HG02623 (cell line): ENCODE data around the gene FIS1.
"Not testable (repeated sequence)": the region's sequence is repeated elsewhere in the genome, so short reads cannot be mapped to it uniquely, and the experiment has no call there.

Experiments used
- ATAC-seq: cut with Tn5 transposase; IDR thresholded peaks from one replicate; pipeline ENCODE4 v1.9.1; 2021; ENCODE audit warnings: moderate library complexity; ENCODE audit not compliant: unreplicated experiment

Gene FIS1

DNA sequence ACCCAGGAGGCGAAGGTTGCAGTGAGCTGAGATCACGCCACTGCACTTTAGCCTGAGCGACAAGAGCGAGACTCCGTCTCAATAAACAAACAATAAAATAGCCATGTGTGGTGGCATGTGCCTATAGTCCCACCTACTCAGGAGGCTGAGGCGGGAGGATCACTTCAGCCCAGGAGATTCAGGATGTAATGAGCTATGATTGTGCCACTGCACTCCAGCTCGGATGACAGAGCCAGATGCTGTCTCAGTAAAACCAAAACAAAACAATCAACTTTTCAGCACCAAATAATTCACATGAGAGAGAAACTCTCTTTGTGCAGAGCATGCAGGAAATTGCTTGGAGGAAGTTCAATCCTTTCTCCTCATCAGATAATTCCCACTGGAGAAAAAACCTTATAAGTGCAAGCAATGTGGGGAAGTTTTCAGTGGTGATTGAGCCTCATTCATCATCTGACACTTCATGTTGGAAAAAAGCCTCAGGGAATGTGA lies 13.4 kb upstream of the FIS1 start:
- no peak for ATAC-seq

DNA sequence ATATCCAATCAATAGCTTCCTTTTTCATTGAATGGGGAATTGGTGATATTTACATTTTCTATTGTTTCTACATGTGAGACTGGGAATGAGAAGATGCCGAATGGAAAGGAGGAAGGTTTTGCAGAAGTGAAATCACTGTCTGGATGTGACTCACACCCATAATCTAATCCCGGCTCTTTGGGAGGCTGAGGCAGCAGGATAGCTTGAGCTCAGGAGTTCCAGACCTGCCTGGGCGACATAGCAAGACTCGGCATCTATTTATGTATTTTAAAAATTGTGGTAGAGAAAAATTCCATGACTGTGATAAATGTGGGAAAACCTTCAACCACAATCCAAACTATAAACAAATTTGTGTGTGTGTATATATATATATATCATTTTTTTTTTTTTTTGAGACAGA lies 10.9 kb upstream of the FIS1 start:
- no peak for ATAC-seq

DNA sequence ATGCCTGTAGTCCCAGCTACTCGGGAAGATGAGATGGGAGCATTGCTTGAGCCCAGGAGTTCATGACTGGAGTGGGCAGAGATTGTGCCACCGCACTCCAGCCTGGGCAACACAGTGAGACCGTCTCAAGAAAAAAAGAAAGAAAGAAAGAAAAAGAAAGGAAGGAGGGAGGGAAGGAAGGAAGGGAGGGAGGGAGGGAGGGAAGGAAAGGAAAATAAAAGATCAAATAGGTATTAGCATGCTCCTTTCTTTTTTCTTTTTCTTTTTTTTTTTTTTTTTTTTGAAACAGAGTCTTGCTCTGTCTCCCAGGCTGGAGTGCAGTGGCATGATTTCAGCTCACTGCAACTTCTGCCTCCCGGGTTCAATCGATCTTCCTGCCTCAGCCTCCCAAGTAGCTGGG lies 8.3 kb upstream of the FIS1 start:
- ATAC-seq: not testable (repeated sequence)

DNA sequence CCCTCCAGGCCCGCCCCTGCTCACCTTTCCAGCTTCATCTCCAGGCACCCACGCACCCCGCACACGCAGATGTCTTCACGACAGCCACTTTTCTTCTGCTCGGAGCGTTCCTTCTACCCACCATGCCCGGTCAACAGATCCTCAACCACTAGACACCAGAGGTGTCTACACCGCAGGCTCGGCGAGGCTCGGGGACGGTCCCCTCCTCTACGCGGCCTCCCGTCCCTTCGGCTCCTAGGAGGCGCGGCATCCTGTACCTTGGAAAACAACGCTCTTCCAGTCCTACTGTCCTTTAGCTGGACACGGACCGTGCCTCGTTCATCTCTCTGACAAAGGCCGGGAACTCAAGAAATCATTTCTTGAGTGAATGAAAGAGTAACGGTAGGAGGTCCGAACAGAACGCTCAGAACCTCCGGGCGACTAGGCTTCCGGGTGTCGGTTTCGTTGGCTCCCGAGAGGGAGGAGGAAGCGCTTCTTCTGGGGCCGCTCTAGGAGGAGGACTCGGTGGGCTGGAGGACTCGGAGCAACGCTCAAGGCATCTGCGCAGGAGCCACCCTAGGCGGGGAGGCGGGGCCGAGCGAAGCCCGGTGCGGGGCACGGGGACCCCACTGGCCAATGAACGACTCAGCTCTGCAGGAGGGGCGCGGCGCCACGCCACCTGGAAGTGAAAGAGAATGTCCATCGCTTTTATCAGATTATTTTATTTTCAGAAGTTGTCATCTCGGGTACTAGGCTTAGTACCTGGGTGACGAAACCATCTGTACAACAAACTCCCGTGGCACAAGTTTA lies 7.2 kb upstream of the FIS1 start:
- ATAC-seq: peak; percentile 96

DNA sequence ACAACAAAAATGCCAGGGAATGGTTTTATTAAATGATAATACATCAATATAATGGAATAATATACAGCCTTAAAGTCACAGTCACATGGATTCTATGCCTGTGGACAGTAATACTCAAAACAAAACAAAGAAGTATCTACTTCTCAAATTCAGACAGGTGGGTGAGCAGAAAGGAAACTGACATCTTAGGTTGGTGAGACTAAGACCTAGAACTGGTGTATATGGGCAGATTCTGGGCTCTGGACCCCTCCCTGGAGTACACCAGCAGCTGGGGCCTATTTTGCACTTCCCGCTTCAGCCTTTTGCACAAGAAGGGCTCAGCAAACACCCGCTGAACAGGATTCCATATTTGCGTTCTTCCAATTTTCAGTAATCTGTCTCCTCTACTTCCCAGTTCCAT lies 5.4 kb upstream of the FIS1 start:
- ATAC-seq: no peak

DNA sequence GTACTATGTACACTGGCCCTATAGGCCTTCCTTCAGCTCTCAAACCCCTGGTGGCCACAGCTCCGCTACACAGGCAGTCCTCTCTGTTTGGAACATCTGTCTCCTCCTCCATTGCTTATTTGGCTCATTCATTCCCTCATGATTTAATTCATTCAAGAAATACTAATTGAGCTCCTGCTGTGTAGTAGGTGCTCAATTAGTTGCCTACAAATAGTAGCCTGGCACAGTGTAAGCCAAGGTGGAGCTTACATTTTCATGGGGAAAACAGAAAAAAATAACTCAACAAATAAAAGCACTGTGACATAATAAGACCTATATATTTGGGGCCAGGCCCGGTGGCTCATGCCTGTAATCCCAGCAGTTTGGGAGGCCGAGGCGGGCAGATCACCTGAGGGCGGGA lies 3.4 kb upstream of the FIS1 start:
- no peak for ATAC-seq

DNA sequence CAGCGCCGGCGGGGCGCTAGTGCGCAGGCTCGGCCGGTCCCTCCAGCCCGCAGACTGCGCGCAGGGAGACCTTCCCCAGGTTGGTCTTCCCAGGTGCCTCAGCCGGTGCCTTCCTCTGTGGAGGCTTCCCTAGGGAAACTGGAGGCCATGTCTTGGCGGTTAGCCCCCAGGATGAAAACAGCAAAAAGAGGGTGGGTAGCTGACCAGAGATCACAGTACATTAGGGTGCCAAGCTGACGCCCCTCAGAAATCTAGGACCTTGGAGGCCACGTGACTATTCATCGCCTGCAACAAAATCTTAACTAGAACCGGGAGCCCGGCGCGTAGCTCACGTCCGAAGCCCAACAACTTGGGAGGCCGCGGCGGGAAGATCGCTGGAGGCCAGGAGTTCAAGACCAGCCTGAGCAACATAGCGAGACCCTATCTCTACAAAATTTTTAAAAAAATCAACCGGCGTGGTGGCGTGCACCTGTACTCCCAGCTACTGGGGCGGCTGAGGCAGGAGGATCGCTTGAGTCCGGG lies 327 bp upstream of the FIS1 start:
- ATAC-seq: no peak

DNA sequence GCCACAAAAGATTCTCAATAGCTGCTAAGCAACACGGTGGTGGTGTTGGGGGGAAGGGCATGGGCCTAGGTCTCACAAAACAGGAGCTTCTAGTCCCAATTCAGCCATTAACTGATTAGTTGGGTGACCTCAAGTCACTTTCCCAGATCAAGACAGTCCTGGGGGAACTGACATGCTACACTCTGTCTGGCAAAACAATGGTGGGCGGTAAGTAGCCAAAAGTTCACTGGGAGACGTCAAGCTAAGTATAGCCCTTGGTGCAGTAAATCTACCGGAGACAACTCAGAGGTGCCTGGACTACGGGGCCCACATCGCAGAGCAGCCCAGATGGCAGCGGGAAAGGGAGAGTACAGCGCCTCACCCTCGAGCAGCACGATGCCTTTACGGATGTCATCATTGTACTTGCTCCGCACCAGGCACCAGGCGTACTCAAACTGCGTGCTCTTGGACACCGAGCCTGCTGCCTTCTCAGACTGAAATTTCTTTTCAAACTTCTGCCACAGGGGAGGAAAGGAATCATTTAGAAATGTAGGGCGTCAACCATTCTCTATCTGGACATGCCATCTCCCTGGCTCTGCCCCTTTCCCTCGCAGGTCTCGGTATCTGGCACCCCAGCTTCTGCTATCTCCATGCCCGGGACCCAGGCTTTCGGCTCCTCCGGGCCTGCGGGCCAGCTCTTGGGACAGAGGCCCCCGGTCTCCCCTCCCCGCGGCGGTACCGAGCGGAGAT lies 1.1 kb downstream of the FIS1 start:
- ATAC-seq: no peak

DNA sequence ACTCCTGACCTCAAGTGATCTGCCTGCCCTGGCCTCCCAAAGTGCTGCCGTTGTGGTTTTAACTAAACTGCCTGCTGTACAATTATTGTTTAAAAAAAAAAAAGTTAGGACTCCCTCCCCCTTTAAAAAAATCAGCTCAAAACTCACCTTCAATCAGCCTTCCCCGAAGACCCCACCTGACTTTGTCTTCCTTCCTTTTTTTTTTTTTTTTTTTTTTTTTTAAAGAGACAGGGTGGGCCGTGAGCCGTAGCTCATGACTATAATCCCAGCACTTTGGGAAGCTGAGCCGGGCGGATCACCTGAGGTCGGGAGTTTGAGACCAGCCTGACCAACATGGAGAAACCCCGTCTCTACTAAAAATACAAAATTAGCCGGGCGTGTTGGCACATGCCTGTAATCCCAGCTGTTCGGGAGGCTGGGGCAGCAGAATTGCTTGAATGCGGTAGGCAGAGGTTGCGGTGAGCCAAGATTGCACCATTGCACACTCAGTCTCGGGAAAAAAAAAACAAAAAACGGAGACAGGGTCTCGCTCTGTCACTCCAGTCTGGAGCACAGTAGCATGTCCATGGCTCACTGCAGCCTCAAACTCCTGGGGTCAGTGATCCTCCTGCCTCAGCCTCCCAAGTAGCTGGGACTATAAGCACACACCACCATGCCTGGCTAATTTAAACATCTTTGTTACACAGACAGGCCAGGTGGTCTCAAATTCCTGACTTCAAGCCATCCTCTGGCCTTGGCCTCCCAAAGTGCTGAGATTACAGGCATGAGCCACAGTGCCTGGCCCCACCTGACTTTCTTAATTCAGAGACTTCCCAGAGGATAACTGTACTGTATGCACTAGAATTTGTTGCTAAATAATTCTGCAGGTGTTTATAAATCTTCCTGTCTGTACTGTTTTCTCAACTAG lies 3.2 kb downstream of the FIS1 start:
- ATAC-seq: no peak

DNA sequence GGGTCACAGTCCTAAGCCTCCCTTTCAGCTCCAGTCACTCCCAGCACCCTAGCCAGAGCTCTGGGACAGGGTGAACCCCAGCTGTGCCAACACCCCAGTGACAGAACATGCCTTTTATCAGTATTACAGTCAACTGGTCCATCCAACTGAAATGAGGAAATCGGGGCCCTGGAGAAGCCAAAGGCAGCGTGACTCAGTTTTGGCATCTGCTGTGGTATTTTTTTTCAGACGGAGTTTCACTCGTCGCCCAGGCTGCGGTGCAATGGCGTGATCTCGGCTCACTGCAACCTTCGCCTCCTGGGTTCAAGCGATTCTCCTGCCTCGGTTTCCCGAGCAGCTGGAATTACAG lies 3.9 kb downstream of the FIS1 start:
- ATAC-seq: no peak

DNA sequence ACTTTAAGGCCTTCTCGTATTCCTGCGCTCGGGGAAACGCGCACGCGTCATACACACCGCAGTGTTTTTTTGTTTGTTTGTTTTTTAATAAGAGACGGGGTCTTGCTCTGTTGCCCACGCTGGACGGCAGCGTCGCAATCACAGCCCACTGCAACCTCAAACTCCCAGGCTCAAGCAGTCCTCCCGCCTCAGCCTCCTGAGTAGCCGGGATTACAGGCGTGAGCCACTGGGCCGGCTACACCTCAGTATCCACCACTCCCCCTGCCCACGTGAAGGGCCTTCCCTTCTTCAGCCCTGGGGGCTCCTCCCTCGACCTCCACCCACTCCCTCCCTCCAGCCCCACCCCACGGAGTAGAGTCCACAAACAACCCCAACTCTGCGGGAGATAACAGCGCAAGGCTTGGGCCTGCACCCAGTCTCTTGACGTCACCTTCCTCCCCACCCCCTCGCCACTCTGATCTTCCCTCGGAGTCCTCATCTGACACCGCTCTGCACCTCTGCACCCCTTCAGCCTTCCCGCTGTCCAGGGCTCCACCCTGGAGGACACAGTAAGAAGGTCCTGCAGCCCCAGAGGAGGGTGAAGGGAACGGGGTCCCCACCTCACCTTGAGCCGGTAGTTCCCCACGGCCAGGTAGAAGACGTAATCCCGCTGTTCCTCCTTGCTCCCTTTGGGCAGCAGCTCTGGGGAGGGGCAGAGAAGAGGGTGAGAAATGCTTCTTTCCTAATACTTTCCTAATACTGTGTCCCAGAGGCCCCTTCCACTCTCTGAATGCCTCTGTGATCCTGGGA lies 4.5 kb downstream of the FIS1 start:
- no peak for ATAC-seq

DNA sequence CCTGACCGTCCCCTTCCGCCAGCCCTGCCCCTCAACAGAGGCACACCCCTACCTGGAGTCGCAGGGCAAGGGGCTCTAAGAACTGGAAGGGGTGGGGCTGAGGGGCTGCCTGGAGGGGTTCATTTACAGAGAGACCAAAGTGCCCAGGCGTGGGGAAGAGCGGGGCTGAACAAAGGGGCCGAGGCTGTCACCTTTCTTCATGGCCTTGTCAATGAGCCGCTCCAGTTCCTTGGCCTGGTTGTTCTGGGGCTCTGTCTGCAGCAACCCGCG lies 5.0 kb downstream of the FIS1 start:
- ATAC-seq: no peak

DNA sequence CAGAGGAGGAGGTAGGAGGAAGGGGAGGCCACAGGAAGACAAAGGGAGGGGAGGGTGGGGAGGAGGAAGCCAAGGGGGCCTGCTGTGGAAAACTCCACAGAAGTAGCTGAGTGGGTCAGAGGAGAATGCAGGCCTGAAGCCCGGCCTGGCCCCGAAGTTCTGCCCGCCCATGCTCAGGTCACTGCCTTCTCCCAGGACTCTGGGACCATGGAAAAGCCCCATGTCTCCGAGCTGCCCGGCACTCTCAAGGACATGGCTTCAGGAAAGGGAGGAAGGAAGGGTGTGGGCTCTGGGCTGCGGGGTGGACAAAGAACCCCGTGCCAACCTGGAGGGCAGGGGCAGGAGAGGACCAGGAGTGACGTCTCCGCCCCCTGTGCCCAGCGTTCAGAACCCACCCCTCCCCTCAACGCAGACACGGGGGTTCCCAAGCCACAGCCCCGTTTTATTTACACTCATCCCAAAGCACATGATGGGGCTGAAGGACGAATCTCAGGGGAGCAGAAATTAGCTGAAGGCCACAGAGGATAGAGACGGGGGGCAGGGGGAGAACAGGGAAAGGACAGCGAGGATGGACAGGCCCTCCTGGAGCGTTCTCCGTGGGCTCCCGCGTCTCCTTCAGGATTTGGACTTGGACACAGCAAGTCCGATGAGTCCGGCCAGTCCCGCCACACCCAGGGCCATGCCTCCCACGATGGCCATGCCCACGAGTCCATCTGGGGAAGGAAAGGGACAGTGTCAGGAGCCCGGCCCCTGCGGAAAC lies 5.5 kb downstream of the FIS1 start:
- no peak for ATAC-seq

DNA sequence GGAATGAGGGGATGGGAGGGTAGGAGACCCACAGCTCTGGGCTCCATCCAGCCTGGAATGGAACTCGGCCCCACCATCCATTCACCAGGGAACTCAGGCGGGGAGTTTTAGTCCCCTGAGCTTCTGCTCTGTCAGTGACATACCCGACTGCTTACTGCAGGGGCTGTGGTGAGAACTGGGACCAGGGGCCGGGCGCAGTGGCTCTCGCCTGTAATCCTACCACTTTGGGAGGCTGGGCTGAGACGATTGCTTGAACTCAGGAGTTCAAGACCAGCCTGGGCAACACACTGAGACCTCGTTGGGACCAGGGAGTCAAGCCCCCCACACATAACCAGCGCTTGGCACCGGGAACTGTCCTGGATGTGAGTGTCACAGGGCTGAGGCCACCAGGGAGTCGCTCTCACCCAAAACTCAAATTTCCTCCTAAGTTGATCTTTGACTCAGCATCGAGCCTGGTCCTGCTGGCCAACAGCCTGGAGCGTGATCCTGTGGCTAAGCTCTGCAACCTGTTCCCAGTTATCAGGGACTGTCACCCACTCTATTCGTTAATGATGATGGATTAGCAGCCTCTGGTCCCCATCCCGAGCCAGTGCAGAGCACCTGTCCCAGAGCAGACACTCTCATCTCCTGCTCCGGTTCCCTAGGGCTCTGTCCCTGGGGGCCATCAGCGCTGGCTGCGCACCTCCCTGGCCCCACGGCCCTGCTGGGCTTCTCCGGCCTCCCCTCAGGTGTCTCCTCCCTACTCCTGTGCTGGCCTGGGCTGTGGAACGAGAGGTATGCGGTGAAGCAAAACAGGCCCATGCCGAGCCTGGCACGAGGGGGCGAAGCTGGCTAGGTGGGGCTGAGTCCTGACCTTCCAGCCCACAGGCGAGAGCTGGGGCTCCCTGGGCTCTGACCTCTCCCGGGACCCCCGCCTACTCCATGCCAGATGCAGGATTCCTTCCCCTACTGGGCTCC lies 6.4 kb downstream of the FIS1 start:
- ATAC-seq: no peak

DNA sequence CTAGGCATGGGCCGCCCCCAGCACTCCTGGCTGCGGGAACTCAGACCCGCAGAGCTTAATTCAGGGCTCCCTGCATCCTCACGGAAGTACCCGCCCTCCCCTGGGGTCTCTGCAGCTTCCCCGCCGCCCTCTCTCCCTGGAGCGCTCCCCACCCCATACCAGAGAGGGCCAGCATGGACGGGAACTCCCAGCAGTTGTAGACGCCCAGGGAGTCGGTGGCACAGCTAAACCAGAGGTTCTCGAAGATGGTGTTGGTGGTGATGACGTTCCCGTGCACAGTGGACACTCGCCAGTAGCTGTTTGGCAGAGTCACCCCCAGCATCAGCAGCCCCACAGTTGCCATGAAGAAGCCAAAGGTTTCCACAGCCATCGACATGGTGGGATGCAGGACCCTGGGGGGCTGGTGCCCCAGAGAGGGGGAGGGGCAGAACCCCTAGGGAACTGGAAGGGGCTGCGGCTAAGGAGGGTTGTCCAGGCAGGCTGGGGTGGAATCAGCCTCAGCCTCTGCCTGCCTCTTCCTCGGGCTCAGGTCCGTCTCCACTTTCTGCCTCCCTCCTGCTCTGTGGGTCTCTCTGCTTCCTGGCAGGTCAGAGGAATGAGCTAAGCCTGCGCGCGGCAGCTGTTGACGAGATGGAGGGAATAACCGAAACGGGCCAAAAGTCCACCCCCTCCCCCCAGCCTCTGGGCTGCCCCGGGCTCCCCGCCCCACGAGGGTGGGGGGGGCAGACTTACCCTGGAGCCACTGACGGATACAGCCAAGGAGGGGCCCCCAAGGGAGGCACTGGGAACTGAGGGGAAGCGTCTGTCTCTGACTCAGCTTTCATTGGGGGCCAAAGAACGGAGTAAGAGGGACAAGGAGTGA lies 7.4 kb downstream of the FIS1 start, which contains the start of gene CLDN15:
Gene CLDN15 (minus strand): TSS at position 597 of the 862 bp plus-strand sequence. CDS start 221 bp downstream, at position 376.
- ATAC-seq: no peak

DNA sequence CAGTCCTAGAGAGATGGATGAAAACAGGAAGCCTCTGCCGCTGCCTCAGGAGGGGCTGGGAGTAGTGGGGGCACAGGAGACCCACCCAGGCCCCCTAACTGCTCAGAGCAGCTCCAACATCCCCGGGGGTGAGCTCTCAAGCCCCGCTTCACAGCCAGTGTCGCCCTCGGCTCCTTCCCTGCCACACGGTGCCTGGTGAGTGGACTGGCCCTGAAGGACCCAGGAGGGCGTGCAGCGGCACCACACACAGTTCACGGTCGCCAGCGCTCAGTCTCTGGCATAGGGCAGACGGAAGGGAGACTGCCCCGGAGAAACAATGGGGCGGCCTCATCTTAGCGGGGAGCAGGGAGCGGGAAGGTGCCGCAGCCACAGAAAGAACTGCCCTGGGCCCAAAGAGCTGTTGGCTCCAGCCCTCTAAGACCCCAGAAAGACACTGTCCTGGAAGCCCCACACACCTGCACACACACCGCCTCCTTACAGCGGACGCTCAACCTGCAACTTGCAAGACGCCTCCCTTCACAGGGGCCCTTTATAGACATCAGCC lies 8.5 kb downstream of the FIS1 start:
- ATAC-seq: no peak

DNA sequence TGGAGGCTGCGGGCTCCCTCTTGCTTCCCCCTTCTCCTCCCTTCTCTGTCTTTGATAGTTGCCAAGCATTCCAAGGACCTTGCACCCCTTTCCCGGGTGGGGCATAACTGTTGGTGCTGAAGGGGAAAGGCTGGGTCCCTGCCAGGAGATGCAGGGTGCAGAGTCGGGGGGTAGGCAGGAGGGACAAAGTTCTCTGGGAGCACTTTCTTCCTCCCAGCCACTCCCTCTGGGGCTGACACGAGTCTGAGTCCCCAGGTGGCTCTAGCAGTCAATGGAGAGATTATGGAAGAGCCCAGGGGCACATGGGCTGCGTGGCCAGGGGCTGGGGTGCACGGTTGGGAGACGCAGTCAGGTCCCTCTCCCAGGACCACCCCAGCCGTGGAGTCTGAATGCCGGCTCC lies 9.4 kb downstream of the FIS1 start:
- ATAC-seq: no peak
